SK-N-SH (cell line): Measurements from ENCODE around the gene TTC9B. TPM values are rescaled to one million over a fixed set of nuclear protein-coding genes. Genes with fewer than 3 reads are reported as not detected.

Experiments
- CTCF ChIA-PET: fragments of 300-600, 350-600 bp; formaldehyde crosslinking; extraction: SDS; loops from one replicate; lab custom pipeline; 2021; lab: Yijun Ruan, JAX
- POLR2A ChIA-PET: fragments of 350-600 bp; sonication (Branson Sonifier 250); formaldehyde crosslinking; extraction: SDS; loops from one replicate; lab custom pipeline; 2020; ENCODE audit warnings: antibody characterized with exemption, inconsistent platforms; lab: Yijun Ruan, JAX
- DNase-seq: peaks from one replicate; pipeline ENCODE4 v3.0.0; 2012
- H2AFZ ChIP-seq: fragments of 200-600 bp; sonication (generic); 2 replicates; pipeline ENCODE4 v1.8.1; 2016; ENCODE audit warnings: antibody characterized with exemption, mild to moderate bottlenecking, low read depth
- H3F3A ChIP-seq: fragments of 200-600 bp; sonication (generic); replicated peaks from 2 replicates; pipeline ENCODE3; 2016; ENCODE audit warnings: antibody characterized with exemption, mild to moderate bottlenecking; ENCODE audit not compliant: insufficient read depth
- H3K27ac ChIP-seq, 2 experiments: fragments of 200-500 bp in 1 of 2; fragments of 200-600 bp in 1 of 2; sonication (Bioruptor generic) in 1 of 2; sonication (generic), shearing (Covaris generic) in 1 of 2; 2 replicates each; pipeline versions ENCODE4 v1.5.1 to v1.6.1; 2014 to 2016; ENCODE audit warnings: low read depth in 2 of 2, inconsistent platforms in 1 of 2, low read length in 1 of 2, mild to moderate bottlenecking in 1 of 2, mixed read lengths in 1 of 2
- H3K27me3 ChIP-seq: fragments of 200-600 bp; sonication (generic), shearing (Covaris generic); 2 replicates; pipeline ENCODE4 v1.6.1; 2016; ENCODE audit warnings: mixed run types; ENCODE audit not compliant: insufficient read depth
- H3K36me3 ChIP-seq, 2 experiments: fragments of 200-500 bp in 1 of 2; fragments of 200-600 bp in 1 of 2; sonication (Bioruptor generic) in 1 of 2; sonication (generic) in 1 of 2; replicated peaks in 1 of 2; 2 replicates each; pipeline versions ENCODE3 to v1.5.1; 2014 to 2016; ENCODE audit warnings: low read length in 1 of 2, mild to moderate bottlenecking in 1 of 2; ENCODE audit not compliant: insufficient read depth in 2 of 2, control insufficient read depth in 1 of 2
- H3K4me1 ChIP-seq, 2 experiments: fragments of 200-500 bp in 1 of 2; fragments of 200-600 bp in 1 of 2; sonication (Bioruptor generic) in 1 of 2; sonication (generic), shearing (Covaris generic) in 1 of 2; 2 replicates each; pipeline versions ENCODE4 v1.5.1 to v1.6.1; 2014 to 2016; ENCODE audit warnings: low read depth in 1 of 2, low read length in 1 of 2, mixed run types in 1 of 2; ENCODE audit not compliant: insufficient read depth in 2 of 2, control insufficient read depth in 1 of 2
- H3K4me2 ChIP-seq: fragments of 200-600 bp; sonication (generic), shearing (Covaris generic); 2 replicates; pipeline ENCODE4 v1.6.1; 2017; ENCODE audit warnings: mixed run types
- H3K4me3 ChIP-seq, 2 experiments: fragments of 200-500 bp in 1 of 2; fragments of 200-600 bp in 1 of 2; sonication (Bioruptor generic) in 1 of 2; sonication (generic), shearing (Covaris generic) in 1 of 2; 2 replicates each; pipeline versions ENCODE4 v1.5.1 to v1.8.1; 2014 to 2016; ENCODE audit warnings: low read depth in 2 of 2, inconsistent platforms in 1 of 2, low read length in 1 of 2, mild to moderate bottlenecking in 1 of 2, mixed read lengths in 1 of 2, moderate library complexity in 1 of 2
- H3K79me2 ChIP-seq: fragments of 200-600 bp; sonication (generic); 2 replicates; pipeline ENCODE4 v1.8.1; 2017; ENCODE audit warnings: mild to moderate bottlenecking; ENCODE audit not compliant: insufficient read depth
- H3K9ac ChIP-seq: fragments of 200-600 bp; sonication (generic); 2 replicates; pipeline ENCODE4 v1.6.1; 2017; ENCODE audit warnings: mixed run types
- H3K9me2 ChIP-seq: fragments of 200-600 bp; sonication (generic); 2 replicates; pipeline ENCODE4 v1.6.1; 2017; ENCODE audit warnings: mixed run types
- H3K9me3 ChIP-seq: fragments of 200-600 bp; sonication (generic); 2 replicates; pipeline ENCODE4 v1.6.1; 2017; ENCODE audit warnings: mixed run types, mild to moderate bottlenecking, moderate library complexity
- H4K20me1 ChIP-seq: fragments of 200-600 bp; sonication (generic); 2 replicates; pipeline ENCODE4 v1.6.1; 2017; ENCODE audit warnings: mild to moderate bottlenecking, mixed run types; ENCODE audit not compliant: insufficient read depth
- CTCF ChIP-seq: fragments of 200-600 bp; sonication (generic); IDR thresholded peaks from 2 replicates; pipeline ENCODE4 v1.6.1; 2017; ENCODE audit warnings: antibody characterized with exemption, mild to moderate bottlenecking, moderate library complexity
- ELF1 ChIP-seq: IDR thresholded peaks from 2 replicates; pipeline ENCODE4 v1.4.0; 2012
- EZH2phosphoT487 ChIP-seq: fragments of 200-600 bp; sonication (generic); IDR thresholded peaks from 2 replicates; pipeline ENCODE4 v1.6.1; 2017; ENCODE audit warnings: low read depth, mixed run types, mild to moderate bottlenecking, antibody characterized with exemption, moderate library complexity, borderline replicate concordance
- GATA2 ChIP-seq: sonication (generic); formaldehyde crosslinking; IDR thresholded peaks from 2 replicates; pipeline ENCODE4 v1.5.0; 2020; ENCODE audit warnings: mild to moderate bottlenecking, missing genetic modification reagents
- JUND ChIP-seq: IDR thresholded peaks from 2 replicates; pipeline ENCODE4 v1.4.0; 2012
- MAX ChIP-seq: IDR thresholded peaks from 2 replicates; pipeline ENCODE4 v1.4.0; 2012; ENCODE audit warnings: low read depth
- MEF2A ChIP-seq: IDR thresholded peaks from 2 replicates; pipeline ENCODE4 v1.4.0; 2012; ENCODE audit warnings: low read depth, borderline replicate concordance
- POLR2AphosphoS5 ChIP-seq: IDR thresholded peaks from 2 replicates; pipeline ENCODE4 v1.6.1; 2012; ENCODE audit warnings: low read depth, low read length
- RAD21 ChIP-seq: IDR thresholded peaks from 2 replicates; pipeline ENCODE4 v1.6.1; 2012; ENCODE audit warnings: mild to moderate bottlenecking, low read length
- RFX5 ChIP-seq: IDR thresholded peaks from 2 replicates; pipeline ENCODE4 v1.6.1; 2012; ENCODE audit warnings: mild to moderate bottlenecking, improper control_type of control experiment, low read length
- USF1 ChIP-seq: IDR thresholded peaks from 2 replicates; pipeline ENCODE4 v1.4.0; 2012; ENCODE audit warnings: low read depth, borderline replicate concordance
- USF2 ChIP-seq: fragments of 150-350 bp; IDR thresholded peaks from 2 replicates; pipeline ENCODE4 v1.6.1; 2017; ENCODE audit warnings: antibody characterized with exemption, low read length, low read depth, borderline replicate concordance
- ZBTB33 ChIP-seq: IDR thresholded peaks from 2 replicates; pipeline ENCODE4 v1.4.0; 2012; ENCODE audit warnings: low read depth, borderline replicate concordance
- WGBS: methylation state at CpG from one replicate; pipeline ENCODE4 v1.1.6; 2017; ENCODE audit warnings: low lambda C conversion rate; 5-methylcytosine and 5-hydroxymethylcytosine counted together
- polyA plus RNA-seq, 3 experiments: library from polyadenylated mRNA; depleted of rRNA; stranded (reverse); fragments of >200 nt; gene quantifications; 2 replicates each; pipeline ENCODE4 v1.2.3, GENCODE V29; 2012

The TTC9B gene
- polyA plus RNA-seq, 1 of the 3 experiments (the other 2 are of a cell fraction): 0.30 TPM

GRCh38 chr19:40241125-40241808 lies 23.1 kb upstream of the TTC9B start:
- 95% methylated on average over 12 of the region's 12 CpGs for WGBS
- Histone ChIP-seq H3K36me3 (peaks cover 3 to 43% of the 10 kb centered on the region in 2 experiments), H2AFZ (no peak overlapping the region), H3K27me3 (no peaks in the 10 kb centered on the region), H3K4me2 (no peak overlapping the region), H4K20me1 (peaks cover 5% of the 10 kb centered on the region; the same call in 1 of the 2 replicates), H3K9ac (no peak overlapping the region), H3F3A (no peaks in the 10 kb centered on the region), H3K4me3 (no peak overlapping the region), H3K9me2 (no peaks in the 10 kb centered on the region), H3K4me1 (no peaks in the 10 kb centered on the region; a peak in 1 of 4 replicates), H3K9me3 (no peaks in the 10 kb centered on the region), H3K27ac (no peak overlapping the region), H3K79me2 (peaks cover 11% of the 10 kb centered on the region; the same call in 1 of the 2 replicates)
- DNase-seq: no peak
- TF ChIP-seq GATA2 (CRISPR knock-in tag) (no peak), RFX5 (no peak), USF1 (no peak), CTCF (no peak), RAD21 (no peak), USF2 (no peak), JUND (no peak), POLR2AphosphoS5 (no peak), EZH2phosphoT487 (no peak), MAX (no peak), MEF2A (no peak), ZBTB33 (no peak), ELF1 (no peak)
- ChIA-PET POLR2A (no interaction called here), CTCF (interaction anchor here (0.8 kb wide), 1 partner anchor 12 kb away, joined by 3 read pairs; no protein-coding TSS in a partner anchor)
